Activated CD4-positive, alpha-beta T cell treated with anti-CD3 and anti-CD28 coated beads, Interleukin-2, amount 50 U/mL, for 24 hours (primary cell): ENCODE measurements around the gene KNOP1.
"Not testable (repeated sequence)": the region's sequence is repeated elsewhere in the genome, so short reads cannot be mapped to it uniquely, and the experiment has no call there.

ENCODE experiments used
- DNase-seq, 2 donors: peaks; one replicate each; pipeline ENCODE4 v3.0.0-alpha.2; 2020; ENCODE audit warnings: low read depth in 1 of 2, low spot score in 1 of 2

KNOP1 gene

DNA sequence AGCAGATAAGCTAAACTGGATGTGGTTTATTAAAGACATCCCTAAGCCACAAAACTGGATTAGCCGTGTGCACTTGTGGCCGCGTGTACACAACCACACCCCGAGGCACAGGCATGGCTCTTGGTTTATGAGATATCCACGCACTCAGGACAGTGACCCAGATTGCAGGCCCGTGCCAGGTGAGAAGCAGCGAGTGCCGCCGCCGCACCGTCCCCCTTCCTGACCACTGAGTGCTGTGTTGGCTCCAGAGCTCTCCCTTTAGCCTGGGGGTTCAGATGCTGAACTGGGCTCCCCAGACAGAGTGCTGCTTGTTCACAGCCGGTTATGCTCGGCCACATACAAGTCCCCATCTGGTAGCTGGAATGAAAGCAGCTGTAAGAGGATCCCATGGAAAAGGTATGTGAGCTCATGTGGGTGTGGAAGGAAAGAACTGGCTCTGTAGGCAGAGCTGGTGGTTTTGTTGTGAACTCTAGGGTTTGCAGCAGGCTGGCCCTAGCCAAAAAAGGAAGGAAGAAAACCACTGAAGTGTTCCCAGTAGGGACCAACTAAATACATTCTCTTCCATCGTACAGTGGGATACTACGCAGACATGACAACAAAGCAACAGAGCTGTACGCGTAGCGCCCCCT is 29.5 kb downstream of the KNOP1 start:
- no peak for DNase-seq

DNA sequence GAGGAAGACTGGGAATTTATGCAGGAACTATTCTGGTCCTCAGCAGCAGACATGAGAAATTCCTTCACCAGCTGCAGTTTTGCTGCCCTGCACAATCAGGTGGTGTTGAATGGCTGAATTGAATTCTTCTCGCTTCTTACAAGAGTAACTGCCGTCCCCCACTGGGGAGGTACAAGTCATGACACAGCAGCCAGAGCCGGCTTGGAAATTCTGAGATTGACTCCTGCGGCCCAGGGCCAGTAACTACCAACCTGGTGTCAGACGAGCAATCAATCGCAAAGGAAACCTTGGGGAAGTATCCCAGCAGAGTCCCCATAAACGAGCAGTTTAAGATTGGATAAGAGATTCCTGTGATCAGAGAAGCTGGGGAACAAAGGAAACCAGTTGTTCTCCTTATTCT is 30.7 kb downstream of the KNOP1 start:
- DNase-seq: no peak

DNA sequence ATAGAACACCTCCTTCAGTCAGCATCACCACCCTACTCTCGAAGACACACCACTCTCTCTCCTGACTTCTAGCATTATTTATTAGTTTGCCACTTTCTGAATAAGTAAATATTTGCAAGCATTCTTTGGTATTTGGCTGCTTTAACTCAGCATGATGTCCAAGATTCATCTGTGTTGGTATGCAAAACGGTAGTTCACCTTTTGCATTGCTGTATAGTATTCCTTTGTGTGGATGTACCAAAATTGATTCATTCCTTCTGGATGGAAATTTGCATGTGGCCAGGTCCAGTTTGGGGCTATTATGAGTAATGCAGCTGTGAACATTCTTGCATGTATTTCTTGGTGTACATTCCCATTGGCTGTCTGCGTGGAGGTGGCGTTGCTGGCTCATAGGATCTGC is 32.9 kb downstream of the KNOP1 start:
- no peak for DNase-seq

DNA sequence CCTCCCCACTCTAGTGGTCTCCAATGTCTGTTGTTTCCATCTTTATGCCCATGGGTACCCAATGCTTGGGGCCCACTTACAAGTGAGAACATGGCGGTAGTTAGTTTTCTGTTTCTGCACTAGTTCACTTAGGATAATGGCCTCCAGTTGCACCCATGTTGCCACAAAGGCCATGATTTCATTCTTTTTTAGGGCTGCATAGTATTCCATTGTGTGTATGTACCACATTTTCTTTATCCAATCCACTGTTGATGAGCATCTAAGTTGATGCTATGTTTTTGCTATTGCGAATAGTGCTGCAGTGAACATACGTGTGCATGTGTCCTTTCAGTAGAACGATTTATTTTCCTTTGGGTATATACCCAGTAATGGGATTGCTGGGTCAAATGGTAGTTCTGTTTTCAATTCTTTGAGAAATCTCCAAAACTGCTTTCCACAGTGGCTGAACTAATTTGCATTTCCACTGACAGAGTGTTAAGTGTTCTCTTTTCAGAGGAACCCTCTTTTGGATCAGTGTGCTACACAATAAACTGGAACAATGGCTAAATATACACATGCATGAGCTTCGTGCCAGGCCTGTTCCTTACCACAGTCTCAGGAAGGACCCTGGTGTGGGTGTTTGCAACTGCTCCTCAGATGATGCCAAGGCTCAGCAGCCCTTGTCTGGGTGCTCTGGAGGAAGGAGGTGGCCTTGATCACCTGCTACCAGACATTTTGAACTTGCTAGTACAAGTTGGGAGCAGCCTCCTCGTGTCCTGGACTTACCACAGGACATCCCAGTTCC is 34.4 kb downstream of the KNOP1 start:
- DNase-seq: no peak

DNA sequence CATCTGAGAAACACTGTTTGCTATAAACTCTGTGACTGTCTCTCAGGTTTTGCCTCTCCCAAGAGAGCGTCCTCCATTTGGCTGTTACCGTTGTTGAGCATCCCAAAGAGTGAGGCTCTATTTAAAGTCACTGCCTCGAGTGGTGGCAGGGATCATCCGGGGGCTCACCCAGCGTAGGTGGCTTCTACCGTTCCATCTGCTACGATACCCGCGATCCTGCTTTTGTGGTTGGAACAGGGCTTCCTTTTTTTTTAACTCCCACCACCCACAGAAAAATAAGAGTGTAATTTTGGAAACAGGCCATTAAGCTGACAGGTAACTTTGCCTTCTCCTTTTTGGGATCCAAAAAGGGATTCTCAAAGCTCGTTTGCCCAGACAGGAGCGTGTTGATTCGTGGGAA is 36.4 kb downstream of the KNOP1 start:
- DNase-seq: no peak

DNA sequence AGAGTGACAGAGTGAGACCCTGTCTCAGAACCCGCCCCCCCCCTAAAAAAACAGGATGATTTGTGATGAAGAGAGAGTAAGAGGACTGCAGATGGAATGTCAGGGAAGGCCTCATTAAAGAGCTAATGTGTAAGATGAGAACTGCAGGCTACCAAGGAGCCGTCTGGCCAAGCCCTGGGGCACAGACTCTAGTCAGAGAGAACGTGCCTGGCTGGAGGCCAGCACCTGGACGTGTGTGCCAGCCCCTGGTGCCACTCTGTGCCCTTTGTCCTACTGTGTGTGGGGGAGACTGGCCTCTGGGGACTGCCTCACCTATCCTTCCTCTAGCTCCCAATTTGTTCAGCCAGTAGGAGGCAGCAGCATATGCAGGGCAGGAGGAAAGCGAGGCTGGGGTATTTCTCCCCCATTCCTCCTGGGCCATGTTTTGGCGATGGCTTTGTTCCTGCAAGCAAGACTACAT is 37.1 kb downstream of the KNOP1 start:
- DNase-seq: no peak

DNA sequence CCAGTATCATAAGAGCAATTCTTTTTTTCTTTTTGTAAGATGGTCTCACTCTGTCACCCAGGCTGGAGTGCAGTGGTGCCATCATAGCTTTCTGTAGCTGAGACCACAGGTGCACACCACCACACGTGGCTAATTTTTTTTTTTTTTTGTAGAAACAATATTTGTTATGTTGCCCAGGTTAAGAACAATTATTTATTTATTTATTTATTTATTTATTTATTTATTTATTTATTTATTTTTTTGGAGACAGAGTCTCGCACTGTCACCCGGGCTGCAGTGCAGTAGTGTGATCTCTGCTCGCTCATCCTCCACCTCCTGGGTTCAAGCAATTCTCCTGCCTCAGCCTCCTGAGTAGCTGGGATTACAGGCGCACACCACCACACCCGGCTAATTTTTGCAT is 38.7 kb downstream of the KNOP1 start:
- not testable (repeated sequence) for DNase-seq

DNA sequence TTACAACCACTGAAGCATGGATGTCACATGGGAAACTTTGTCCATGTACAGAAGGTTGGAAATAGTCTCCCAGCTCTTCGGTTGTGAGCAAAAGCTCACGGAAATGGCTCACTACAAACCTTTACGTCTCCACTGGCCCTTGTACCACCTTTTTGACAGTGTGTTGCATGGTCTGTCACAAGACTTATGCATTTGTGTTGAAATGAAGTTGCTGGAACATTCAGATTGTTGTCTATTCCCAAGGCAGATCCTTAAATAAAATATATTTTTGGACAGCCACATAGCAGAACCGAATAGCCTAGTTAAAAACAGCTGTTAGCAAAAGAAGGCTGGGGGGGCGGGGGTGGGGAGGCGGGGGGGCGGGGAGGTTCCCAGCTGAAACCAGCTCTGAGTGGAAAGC is 39.2 kb downstream of the KNOP1 start:
- DNase-seq: no peak

DNA sequence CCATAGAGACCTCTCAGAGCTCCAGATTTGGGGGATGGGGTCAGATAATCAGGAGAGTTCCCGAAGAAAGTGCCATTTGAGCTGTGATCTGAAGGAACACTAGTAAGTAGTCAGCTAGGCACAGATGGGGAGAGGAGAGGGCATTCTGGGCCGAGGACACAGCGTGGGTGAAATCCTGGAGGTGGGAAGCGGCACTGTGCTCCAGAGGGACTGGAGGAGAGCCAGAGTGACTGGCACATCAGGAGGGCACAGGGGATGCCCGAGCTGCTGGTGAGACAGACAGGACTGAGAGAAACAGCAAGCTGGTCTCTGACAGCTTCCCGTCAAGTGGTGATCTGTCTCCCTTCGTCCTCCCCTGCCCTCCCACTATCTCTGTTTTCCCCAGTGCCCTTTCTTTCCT is 40.6 kb downstream of the KNOP1 start:
- DNase-seq: no peak

DNA sequence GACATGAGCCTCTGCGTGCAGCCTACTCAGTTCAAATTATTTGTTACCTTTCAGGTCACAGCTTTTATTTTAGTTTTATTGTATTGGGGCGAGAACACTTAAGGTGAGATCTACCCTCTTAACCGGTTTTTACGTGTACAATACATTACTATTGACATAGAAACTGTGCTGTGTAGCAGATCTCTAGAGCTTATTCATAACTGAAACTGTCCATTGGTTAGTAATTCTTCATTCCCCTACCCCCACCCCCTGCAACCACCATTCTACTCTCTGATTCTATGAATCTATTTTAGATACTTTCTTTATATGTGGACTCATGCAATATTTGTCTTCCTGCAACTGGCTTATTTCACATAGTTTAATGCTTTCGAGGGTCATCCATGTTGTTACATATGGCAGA is 43.5 kb downstream of the KNOP1 start:
- no peak for DNase-seq

DNA sequence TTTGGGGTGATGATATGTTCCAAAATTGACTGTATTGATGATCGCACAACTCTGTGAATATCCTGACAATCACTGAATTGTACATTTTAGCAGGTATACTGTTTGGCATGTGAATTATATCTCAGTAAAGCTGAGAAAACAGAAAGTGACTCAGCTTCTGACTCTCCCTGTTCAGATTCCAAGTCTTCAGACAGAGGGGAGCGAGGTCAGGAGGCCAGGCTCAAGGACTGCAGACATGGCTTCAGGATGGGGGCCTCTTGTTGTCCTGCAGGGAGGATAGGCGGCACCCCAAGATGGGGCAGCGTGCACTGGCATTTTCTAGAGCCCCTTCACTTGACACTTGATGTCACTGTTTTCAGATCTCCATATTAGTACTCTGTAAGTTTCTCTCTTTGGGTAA is 45.6 kb downstream of the KNOP1 start:
- DNase-seq: no peak

DNA sequence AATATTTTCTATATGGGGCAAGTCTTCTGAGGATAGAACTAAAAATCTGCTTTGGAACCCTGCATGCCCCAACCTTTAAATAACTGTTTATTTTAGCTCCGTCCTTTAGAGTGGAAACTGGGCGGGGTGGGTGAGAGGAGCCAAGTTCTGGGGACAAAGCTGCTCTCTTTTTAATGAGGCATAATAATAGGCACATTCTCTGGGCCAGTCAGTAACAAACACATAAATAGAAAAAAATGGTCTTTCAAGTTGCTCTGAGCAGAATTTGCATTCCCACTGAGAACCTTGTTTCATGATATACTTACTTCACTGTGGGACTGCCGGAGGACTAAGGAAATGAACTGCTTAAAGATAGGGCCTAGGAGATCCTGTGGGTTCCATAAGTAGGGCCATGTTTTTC is 51.5 kb downstream of the KNOP1 start:
- no peak for DNase-seq

DNA sequence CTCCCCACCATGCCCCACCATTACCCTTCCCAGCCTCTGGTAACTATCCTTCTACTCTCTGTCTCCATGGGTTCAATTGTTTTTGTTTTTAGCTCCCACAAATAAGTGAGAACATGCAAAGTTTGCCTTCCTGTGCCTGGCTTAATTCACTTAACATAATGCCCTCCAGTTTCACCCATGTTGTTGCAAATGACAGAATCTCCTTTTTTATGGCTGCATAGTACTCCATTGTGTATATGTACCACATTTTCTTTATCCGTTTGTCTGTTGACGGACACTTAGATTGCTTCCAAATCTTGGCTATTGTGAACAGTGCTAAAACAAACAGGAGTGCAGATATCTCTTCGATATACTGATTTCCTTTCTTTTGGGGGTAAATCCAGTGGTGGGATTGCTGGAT is 52.7 kb downstream of the KNOP1 start:
- DNase-seq: not testable (repeated sequence)

DNA sequence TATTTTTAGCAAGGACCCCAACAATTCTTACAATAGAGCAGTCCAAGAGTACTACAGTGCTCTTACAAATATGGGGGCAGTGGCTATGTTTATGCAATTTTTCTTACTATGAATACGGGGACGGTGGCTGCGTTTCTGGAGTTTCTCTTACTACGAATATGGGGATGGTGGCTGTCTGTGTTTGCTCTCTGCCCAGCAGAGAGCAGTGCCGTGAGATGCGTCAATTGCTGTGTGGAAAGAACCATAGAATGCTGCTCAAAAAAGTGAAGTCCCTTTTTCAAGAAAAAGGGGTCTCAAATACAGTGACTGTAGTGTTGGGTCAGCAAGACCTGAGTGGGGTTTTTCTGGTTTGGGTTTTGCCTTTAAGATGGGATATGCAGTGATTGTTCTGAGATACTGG is 53.9 kb downstream of the KNOP1 start:
- DNase-seq: no peak

DNA sequence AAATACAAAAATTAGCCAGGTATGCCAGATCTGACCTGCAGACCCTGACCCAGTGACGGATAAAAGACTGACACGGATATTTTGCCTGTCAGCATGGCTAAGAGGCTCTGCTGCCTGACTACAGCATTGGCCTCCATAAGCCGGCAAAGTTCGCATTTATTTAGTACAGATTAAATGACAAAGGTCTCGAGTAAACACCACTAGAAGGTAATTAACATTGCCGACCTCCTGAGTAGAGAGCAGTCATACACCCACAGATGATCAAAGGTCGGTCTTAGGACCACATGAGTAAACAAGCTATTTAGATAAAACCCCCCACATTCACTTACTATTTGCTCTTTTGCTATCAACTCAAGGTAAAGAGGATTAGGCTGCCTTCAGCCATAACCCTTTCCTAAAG is 55.7 kb downstream of the KNOP1 start:
- no peak for DNase-seq

DNA sequence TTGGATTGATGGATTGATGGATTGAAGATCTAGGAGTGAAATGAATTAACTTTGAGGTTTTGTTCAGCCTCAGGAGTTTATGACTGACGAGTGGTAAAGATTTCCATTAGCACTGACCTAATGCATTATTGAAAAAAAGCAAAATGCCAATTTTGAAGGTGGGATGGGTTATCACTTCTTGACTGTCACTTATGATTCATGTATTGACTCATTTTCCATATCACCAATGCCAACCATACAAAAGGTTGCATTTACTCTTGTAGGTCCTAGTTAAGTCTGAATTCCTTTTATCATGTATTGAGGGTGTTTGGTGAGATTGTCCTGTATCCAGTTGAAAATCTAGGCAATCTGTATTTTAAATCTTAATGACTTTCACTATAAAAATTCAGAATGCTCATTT is 57.6 kb downstream of the KNOP1 start:
- DNase-seq: no peak

DNA sequence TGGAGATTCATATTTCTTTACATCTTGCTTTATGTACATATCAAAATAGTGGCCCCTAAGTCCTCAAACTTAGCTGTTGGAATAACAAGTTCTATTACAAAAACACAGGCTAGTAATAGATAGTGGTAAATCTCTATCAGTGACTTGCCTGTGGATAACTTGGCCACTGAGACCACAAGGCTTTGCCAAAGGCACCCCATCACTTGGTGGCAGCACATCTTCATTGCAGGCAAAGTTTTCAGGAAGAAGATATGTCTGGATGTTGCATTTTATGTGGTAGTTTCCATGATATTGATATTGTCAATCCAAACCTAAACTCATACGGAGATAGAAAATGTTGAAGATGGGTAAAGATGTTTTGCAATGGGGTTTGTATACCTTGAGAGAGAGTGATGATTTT is 58.5 kb downstream of the KNOP1 start:
- DNase-seq: no peak

DNA sequence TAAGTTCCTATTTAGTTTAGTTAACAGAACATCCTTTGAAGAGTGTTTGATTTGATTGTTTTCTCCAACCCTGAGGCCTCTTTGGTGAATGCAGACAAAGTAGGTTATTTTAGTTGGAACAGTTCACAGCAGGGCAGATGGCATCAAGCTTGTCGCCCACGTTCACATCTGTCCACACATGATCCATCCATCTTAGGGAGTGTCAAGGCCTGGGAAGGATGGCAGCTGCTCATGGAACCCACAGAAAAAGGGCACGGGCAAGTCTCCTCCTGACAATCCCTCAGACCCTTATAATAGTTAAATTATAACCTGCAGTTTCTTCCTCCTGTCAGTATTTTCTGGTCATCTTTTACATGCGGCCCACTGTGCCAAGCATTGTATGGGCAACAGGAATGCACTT is 60.2 kb downstream of the KNOP1 start:
- no peak for DNase-seq

DNA sequence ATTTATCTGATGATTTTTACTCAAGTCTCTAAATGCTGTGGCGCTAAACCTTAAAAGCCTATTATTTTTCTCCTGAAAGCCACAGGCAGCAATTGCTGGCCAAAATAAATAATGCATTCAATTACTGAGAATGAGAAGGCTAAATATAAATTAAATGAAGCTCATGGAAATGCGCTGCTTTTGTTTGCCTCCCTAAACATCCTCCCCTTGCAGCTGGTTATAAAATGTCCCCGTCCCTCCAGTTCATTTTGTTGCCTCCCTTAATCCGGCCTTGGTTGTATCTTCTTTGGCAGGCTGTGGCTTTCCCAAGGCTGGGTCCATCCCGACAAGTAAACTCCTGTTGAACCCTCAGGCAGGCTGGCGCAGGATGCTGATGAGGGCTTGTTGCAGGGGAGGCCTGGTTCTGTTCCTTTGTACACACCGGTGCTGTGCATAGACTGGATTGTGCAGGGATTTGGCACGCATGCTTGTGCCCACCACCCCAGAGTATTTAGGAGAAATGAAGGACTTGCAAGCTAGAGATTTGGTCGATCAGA is 62.7 kb downstream of the KNOP1 start:
- no peak for DNase-seq

DNA sequence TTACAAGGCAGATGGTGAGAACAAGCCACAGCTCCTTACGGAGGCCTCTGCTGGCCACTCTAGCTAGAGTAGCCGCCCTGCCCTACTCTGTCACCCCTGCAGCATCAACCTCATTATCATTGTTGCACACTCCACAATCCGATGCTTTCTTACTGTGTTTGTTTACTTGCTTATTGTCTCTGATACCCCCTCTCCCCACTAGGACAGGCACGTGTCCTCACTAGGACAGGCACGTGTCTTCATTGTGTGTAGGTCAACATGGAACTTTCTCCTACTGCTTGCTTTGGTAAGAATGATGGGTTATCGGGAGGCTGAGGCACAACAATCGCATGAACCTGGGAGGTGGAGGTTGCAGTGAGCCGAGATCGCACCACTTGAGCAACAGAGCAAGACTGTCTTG is 63.9 kb downstream of the KNOP1 start:
- DNase-seq: no peak
